Common myeloid progenitor, CD34-positive (primary cell): Measurements from ENCODE around the gene LYPD5.
"Not testable (repeated sequence)": the region's sequence is repeated elsewhere in the genome, so short reads cannot be mapped to it uniquely, and the experiment has no call there.

Experiments used
- CTCF ChIA-PET: fragments of 350-600 bp; sonication (Branson Sonifier 250); formaldehyde crosslinking; loops from one replicate; lab custom pipeline; 2021; ENCODE audit warnings: antibody characterized with exemption; lab: Charles Lee
- POLR2A ChIA-PET: fragments of 350-600 bp; sonication (Branson Sonifier 250); formaldehyde crosslinking; loops from one replicate; lab custom pipeline; 2021; ENCODE audit warnings: antibody characterized with exemption; lab: Charles Lee
- DNase-seq, 3 donors: peaks; one replicate each; pipeline versions ENCODE4 v3.0.0 to v3.0.0-alpha.2; 2013
- H3K27ac ChIP-seq, 2 experiments: 1 replicate in 1 of 2; 2 replicates in 1 of 2; pipeline ENCODE4 v1.7.0; 2013; ENCODE audit warnings: inconsistent platforms in 2 of 2, low read length in 2 of 2, mild to moderate bottlenecking in 2 of 2, low read depth in 1 of 2, moderate library complexity in 1 of 2; ENCODE audit not compliant: severe bottlenecking in 2 of 2, insufficient read depth in 1 of 2, poor library complexity in 1 of 2
- H3K27me3 ChIP-seq, 5 experiments: replicated peaks in 2 of 5; 1 replicate in 3 of 5; 2 replicates in 2 of 5; pipeline versions ENCODE4 v1.6.1 to v1.7.0; 2013; ENCODE audit warnings: low read length in 4 of 5, mild to moderate bottlenecking in 2 of 5, moderate library complexity in 2 of 5, inconsistent platforms in 1 of 5; ENCODE audit not compliant: insufficient read depth in 5 of 5, control insufficient read depth in 4 of 5
- H3K36me3 ChIP-seq, 4 experiments: 1 replicate in 2 of 4; 2 replicates in 2 of 4; pipeline versions ENCODE4 v1.6.1 to v1.7.0; 2013; ENCODE audit warnings: low read length in 3 of 4, control low read depth in 1 of 4, mild to moderate bottlenecking in 1 of 4; ENCODE audit not compliant: control insufficient read depth in 4 of 4, insufficient read depth in 4 of 4
- H3K4me1 ChIP-seq, 4 experiments: 1 replicate in 3 of 4; 2 replicates in 1 of 4; pipeline versions ENCODE4 v1.6.1 to v1.7.1; 2013; ENCODE audit warnings: low read length in 3 of 4, mild to moderate bottlenecking in 3 of 4, control low read depth in 1 of 4, inconsistent platforms in 1 of 4, moderate library complexity in 1 of 4; ENCODE audit not compliant: control insufficient read depth in 4 of 4, insufficient read depth in 4 of 4; ENCODE audit errors: control extremely low read depth in 1 of 4
- H3K4me3 ChIP-seq, 7 experiments: 1 replicate in 4 of 7; 2 replicates in 3 of 7; pipeline versions ENCODE4 v1.5.1 to v1.7.0; 2013; ENCODE audit warnings: mild to moderate bottlenecking in 7 of 7, low read length in 6 of 7, moderate library complexity in 6 of 7, inconsistent platforms in 2 of 7, low read depth in 2 of 7, control low read depth in 1 of 7; ENCODE audit not compliant: insufficient read depth in 4 of 7, control insufficient read depth in 1 of 7; ENCODE audit errors: extremely low read depth in 1 of 7
- H3K9me3 ChIP-seq, 5 experiments: 1 replicate in 4 of 5; 2 replicates in 1 of 5; pipeline versions ENCODE4 v1.6.1 to v1.7.1; 2013; ENCODE audit warnings: low read length in 4 of 5, mild to moderate bottlenecking in 2 of 5, inconsistent platforms in 1 of 5, low read depth in 1 of 5, moderate library complexity in 1 of 5; ENCODE audit not compliant: control insufficient read depth in 4 of 5, insufficient read depth in 2 of 5; ENCODE audit errors: control extremely low read depth in 1 of 5
- WGBS: methylation state at CpG from one replicate; pipeline ENCODE4 v1.1.5; 2013; ENCODE audit not compliant: insufficient coverage; 5-methylcytosine and 5-hydroxymethylcytosine counted together

The LYPD5 gene

GRCh38 chr19:43775299-43775890, 26.9 kb downstream of the LYPD5 start:
- ChIA-PET POLR2A (interaction anchor here (0.8 kb wide), 1 partner anchor 14 kb away, joined by 6 read pairs; no protein-coding TSS in a partner anchor), CTCF (interaction anchor here (0.9 to 10.7 kb wide), 10 partner anchors 9 to 107 kb away, joined by 3 to 149 read pairs (median 4); partner anchors contain the start of genes PLAUR and SMG9)
- H3K9me3 ChIP-seq = no peaks in the 10 kb centered on the region

GRCh38 chr19:43774940-43775258, 27.3 kb downstream of the LYPD5 start:
- Histone ChIP-seq H3K36me3 (peaks cover 7 to 60% (median 48%) of the 10 kb centered on the region in 4 experiments), H3K4me1 (peaks cover 8 to 60% (median 52%) of the 10 kb centered on the region in 4 experiments), H3K27ac (peak overlapping the region in 1 of 2 experiments; percentile 90), H3K4me3 (peak overlapping the region in 3 of 7 experiments; percentile 10 to 45 (median 24))
- WGBS = 60% methylated on average over 1 of the region's 11 CpGs
- CTCF ChIA-PET = interaction anchor here (0.9 to 10.7 kb wide), 9 partner anchors 9 to 106 kb away, joined by 3 to 149 read pairs (median 4); partner anchors contain the start of genes PLAUR and SMG9
- DNase-seq, H3K9me3 ChIP-seq, POLR2A ChIA-PET, H3K27me3 ChIP-seq: not testable (repeated sequence)

More at GRCh38 chr19:43775299-43775890, 26.9 kb downstream of the LYPD5 start:
- peaks cover 8 to 63% (median 53%) of the 10 kb centered on the region in 4 experiments for H3K4me1 ChIP-seq
- peaks cover 5 to 55% (median 43%) of the 10 kb centered on the region in 4 experiments for H3K36me3 ChIP-seq
- H3K27ac ChIP-seq = peak overlapping the region in 1 of 2 experiments; percentile 90
- no peaks in the 10 kb centered on the region for H3K27me3 ChIP-seq
- WGBS = 89% methylated on average over 6 of the region's 7 CpGs
- H3K4me3 ChIP-seq = peak overlapping the region in 1 of 7 experiments; percentile 16
- no peak for DNase-seq

- ChIA-PET POLR2A (no interaction called here), CTCF (interaction anchor here (0.6 to 10.7 kb wide), 9 partner anchors 8 to 106 kb away, joined by 3 to 149 read pairs (median 4); partner anchors contain the start of genes PLAUR and SMG9)
- peak; percentile 73 to 87 (median 84) for DNase-seq
- WGBS = 60% methylated on average over 43 of the region's 63 CpGs
- H3K9me3 ChIP-seq = no peaks in the 10 kb centered on the region
- H3K27ac ChIP-seq = peak overlapping the region in 1 of 2 experiments; percentile 90
- peaks cover 7 to 66% (median 53%) of the 10 kb centered on the region in 4 experiments for H3K36me3 ChIP-seq
- peaks cover 8 to 58% (median 51%) of the 10 kb centered on the region in 4 experiments for H3K4me1 ChIP-seq
- no peaks in the 10 kb centered on the region for H3K27me3 ChIP-seq
- peak overlapping the region in 4 of 7 experiments; percentile 4 to 45 (median 17) for H3K4me3 ChIP-seq
Observed at GRCh38 chr19:43774103-43774939, 27.9 kb downstream of the LYPD5 start.

GRCh38 chr19:43773725-43774102, 28.5 kb downstream of the LYPD5 start:
- Histone ChIP-seq H3K4me1 (peaks cover 5 to 58% (median 51%) of the 10 kb centered on the region in 4 experiments), H3K4me3 (no peak overlapping the region), H3K36me3 (peaks cover 7 to 72% (median 59%) of the 10 kb centered on the region in 4 experiments), H3K9me3 (no peaks in the 10 kb centered on the region), H3K27me3 (no peaks in the 10 kb centered on the region), H3K27ac (peak overlapping the region in 1 of 2 experiments; percentile 49)
- POLR2A ChIA-PET = no interaction called here
- CTCF ChIA-PET = interaction anchor here (0.6 to 10.7 kb wide), 4 partner anchors 8 to 105 kb away, joined by 3 to 149 read pairs (median 10); partner anchors contain the start of gene PLAUR
- no peak for DNase-seq
- 98% methylated on average over 5 of the region's 5 CpGs for WGBS

- no peak overlapping the region for H3K27ac ChIP-seq
- ChIA-PET CTCF (interaction anchor here (1.0 to 10.3 kb wide), 3 partner anchors 8 to 98 kb away, joined by 3 to 149 read pairs (median 65); partner anchors contain the start of genes KCNN4 and SMG9), POLR2A (interaction anchor here (0.6 kb wide), 1 partner anchor 30 kb away, joined by 3 read pairs; no protein-coding TSS in a partner anchor)
- no peaks in the 10 kb centered on the region for H3K27me3 ChIP-seq
- no peaks in the 10 kb centered on the region for H3K9me3 ChIP-seq
- peaks cover 7 to 93% (median 79%) of the 10 kb centered on the region in 4 experiments for H3K36me3 ChIP-seq
- H3K4me3 ChIP-seq = no peak overlapping the region
- H3K4me1 ChIP-seq = peaks cover 0 to 51% (median 36%) of the 10 kb centered on the region in 4 experiments
- 95% methylated on average over 11 of the region's 14 CpGs for WGBS
- no peak for DNase-seq
Observed at GRCh38 chr19:43769256-43769655, 33.0 kb downstream of the LYPD5 start.

GRCh38 chr19:43768273-43769050, 33.8 kb downstream of the LYPD5 start:
- Histone ChIP-seq H3K4me1 (peaks cover 0 to 57% (median 35%) of the 10 kb centered on the region in 4 experiments), H3K27me3 (no peaks in the 10 kb centered on the region), H3K4me3 (no peak overlapping the region), H3K9me3 (no peaks in the 10 kb centered on the region), H3K36me3 (peaks cover 7 to 85% (median 73%) of the 10 kb centered on the region in 4 experiments), H3K27ac (peak overlapping the region in 1 of 2 experiments; percentile 2)
- 77% methylated on average over 10 of the region's 15 CpGs for WGBS
- no peak for DNase-seq
- CTCF ChIA-PET = interaction anchor here (1.0 to 10.3 kb wide), 9 partner anchors 9 to 97 kb away, joined by 3 to 149 read pairs (median 7); partner anchors contain the start of genes KCNN4 and SMG9
- POLR2A ChIA-PET = no interaction called here
